SU-DHL-6 (cell line): Measurements from ENCODE around the gene SCUBE1.

Source experiments
- H2AFZ ChIP-seq: fragments of 200-600 bp; sonication (generic); 2 replicates; pipeline ENCODE4 v1.6.1; 2014; ENCODE audit warnings: low read depth, mild to moderate bottlenecking, moderate library complexity, mixed read lengths, antibody characterized with exemption, low read length; ENCODE audit not compliant: severe bottlenecking
- H3F3A ChIP-seq: fragments of 200-600 bp; shearing (Covaris generic); 2 replicates; pipeline ENCODE4 v1.6.0; 2016; ENCODE audit warnings: antibody characterized with exemption, mild to moderate bottlenecking; ENCODE audit not compliant: insufficient read depth
- H3K27ac ChIP-seq: fragments of 200-600 bp; sonication (generic); 2 replicates; pipeline ENCODE4 v1.5.1; 2016; ENCODE audit warnings: low read depth, mild to moderate bottlenecking, low read length, moderate library complexity, mixed read lengths
- H3K27me3 ChIP-seq: fragments of 200-600 bp; sonication (generic), shearing (Covaris generic); 2 replicates; pipeline ENCODE4 v1.6.0; 2014; ENCODE audit warnings: mild to moderate bottlenecking, low read length
- H3K36me3 ChIP-seq: fragments of 200-600 bp; sonication (generic); 2 replicates; pipeline ENCODE4 v1.6.1; 2014; ENCODE audit warnings: mild to moderate bottlenecking, low read length, mixed read lengths
- H3K4me2 ChIP-seq: fragments of 300-600, 200-600 bp; shearing (Covaris generic), sonication (generic); 2 replicates; pipeline ENCODE4 v1.6.0; 2014; ENCODE audit warnings: low read length, low read depth, mild to moderate bottlenecking; ENCODE audit not compliant: poor library complexity, severe bottlenecking
- H3K4me3 ChIP-seq: fragments of 200-600 bp; sonication (generic); 2 replicates; pipeline ENCODE4 v1.5.1; 2014; ENCODE audit warnings: antibody characterized with exemption, low read length, mild to moderate bottlenecking, mixed read lengths; ENCODE audit not compliant: insufficient read depth, poor library complexity, severe bottlenecking
- H3K79me2 ChIP-seq: fragments of 200-600 bp; sonication (generic); 2 replicates; pipeline ENCODE4 v1.6.1; 2014; ENCODE audit warnings: mild to moderate bottlenecking, low read length, moderate library complexity; ENCODE audit not compliant: insufficient read depth
- H3K9ac ChIP-seq: fragments of 200-600 bp; sonication (generic); 2 replicates; pipeline ENCODE4 v1.7.0; 2014; ENCODE audit warnings: mild to moderate bottlenecking, low read length
- H3K9me2 ChIP-seq: fragments of 200-600 bp; sonication (generic); replicated peaks from 2 replicates; pipeline ENCODE4 v1.6.1; 2014; ENCODE audit warnings: low read length; ENCODE audit not compliant: insufficient read depth
- H3K9me3 ChIP-seq: fragments of 200-600 bp; sonication (generic); 2 replicates; pipeline ENCODE4 v1.6.1; 2014; ENCODE audit warnings: low read length, mixed read lengths; ENCODE audit not compliant: insufficient read depth
- H4K20me1 ChIP-seq: fragments of 200-600 bp; sonication (generic); 2 replicates; pipeline ENCODE4 v1.6.1; 2014; ENCODE audit warnings: low read depth, mild to moderate bottlenecking, antibody characterized with exemption, low read length, moderate library complexity, mixed read lengths
- CTCF ChIP-seq: fragments of 200-600 bp; sonication (generic); IDR thresholded peaks from one replicate; pipeline ENCODE4 v1.5.1; 2017; ENCODE audit warnings: antibody characterized with exemption, mild to moderate bottlenecking, low read length, moderate library complexity; ENCODE audit not compliant: insufficient read depth, poor library complexity, severe bottlenecking
- EZH2phosphoT487 ChIP-seq: fragments of 200-600 bp; sonication (generic), shearing (Covaris generic); conservative IDR thresholded peaks from 2 replicates; pipeline ENCODE4 v1.6.1; 2018; ENCODE audit warnings: mild to moderate bottlenecking, antibody characterized with exemption, low read length, moderate library complexity, mixed read lengths

Gene SCUBE1

GRCh38 chr22:43181321-43182076 lies 161.7 kb downstream of the SCUBE1 start:
- Histone ChIP-seq H3K9me3 (no peaks in the 10 kb centered on the region), H3K79me2 (peaks cover 12% of the 10 kb centered on the region), H2AFZ (no peak overlapping the region), H3K4me2 (no peak overlapping the region), H3K27me3 (no peaks in the 10 kb centered on the region), H3K9ac (no peak overlapping the region), H3K36me3 (no peaks in the 10 kb centered on the region), H3K27ac (no peak overlapping the region), H3K9me2 (no peaks in the 10 kb centered on the region), H4K20me1 (no peaks in the 10 kb centered on the region), H3F3A (no peaks in the 10 kb centered on the region), H3K4me3 (no peak overlapping the region)
- TF ChIP-seq CTCF = no peak
- no peak for TF ChIP-seq EZH2phosphoT487

- peaks cover 4% of the 10 kb centered on the region for H3K79me2 ChIP-seq
- H3K9me2 ChIP-seq = no peaks in the 10 kb centered on the region
- H3K27me3 ChIP-seq = no peaks in the 10 kb centered on the region
- H3K9me3 ChIP-seq = no peaks in the 10 kb centered on the region
- H3K4me2 ChIP-seq = no peak overlapping the region
- no peaks in the 10 kb centered on the region for H3K36me3 ChIP-seq
- no peak overlapping the region for H3K4me3 ChIP-seq
- H2AFZ ChIP-seq = no peak overlapping the region
- no peaks in the 10 kb centered on the region for H3F3A ChIP-seq
- no peak overlapping the region for H3K9ac ChIP-seq
- no peak overlapping the region for H3K27ac ChIP-seq
- H4K20me1 ChIP-seq = no peaks in the 10 kb centered on the region
- TF ChIP-seq EZH2phosphoT487 (no peak), CTCF (no peak)
Measured at GRCh38 chr22:43180670-43181069, 162.5 kb downstream of the SCUBE1 start.

GRCh38 chr22:43179911-43180195 lies 163.3 kb downstream of the SCUBE1 start:
- Histone ChIP-seq H3K9me2 (no peaks in the 10 kb centered on the region), H3K9me3 (no peaks in the 10 kb centered on the region), H3K4me2 (no peak overlapping the region), H3K79me2 (no peaks in the 10 kb centered on the region), H2AFZ (no peak overlapping the region), H3K9ac (no peak overlapping the region), H4K20me1 (no peaks in the 10 kb centered on the region), H3K27me3 (no peaks in the 10 kb centered on the region), H3K4me3 (no peak overlapping the region), H3K36me3 (no peaks in the 10 kb centered on the region), H3K27ac (no peak overlapping the region), H3F3A (no peaks in the 10 kb centered on the region)
- no peak for TF ChIP-seq EZH2phosphoT487
- TF ChIP-seq CTCF = no peak
